ENCODE results near the gene DISC1.

GRCh38 chr1:231919886-231920285, 293.3 kb downstream of the DISC1 start:
- no peak for TF ChIP-seq TAF1 (IDR thresholded peaks at IDR 0.05; ENCODE audit: borderline replicate concordance, low read depth, low read length)
- no peak for TF ChIP-seq POLR2A (IDR thresholded peaks at IDR 0.05; ENCODE audit: low read depth, low read length)

Data from GM12892 (cell line).